Activated CD4-positive, alpha-beta T cell treated with anti-CD3 and anti-CD28 coated beads, Interleukin-2, Interleukin-6, amounts not matched to agents 100 ng/mL and 50 ng/mL, durations not matched to agents 16 hours and 8 hours (primary cell): ENCODE measurements around the gene NECTIN1.
A peak's percentile ranks its signal among the peaks of the same experiment; 100 is the strongest.

Experiments
- DNase-seq: peaks from one replicate; pipeline ENCODE4 v3.0.0-alpha.2; 2020

NECTIN1 gene, protein sequence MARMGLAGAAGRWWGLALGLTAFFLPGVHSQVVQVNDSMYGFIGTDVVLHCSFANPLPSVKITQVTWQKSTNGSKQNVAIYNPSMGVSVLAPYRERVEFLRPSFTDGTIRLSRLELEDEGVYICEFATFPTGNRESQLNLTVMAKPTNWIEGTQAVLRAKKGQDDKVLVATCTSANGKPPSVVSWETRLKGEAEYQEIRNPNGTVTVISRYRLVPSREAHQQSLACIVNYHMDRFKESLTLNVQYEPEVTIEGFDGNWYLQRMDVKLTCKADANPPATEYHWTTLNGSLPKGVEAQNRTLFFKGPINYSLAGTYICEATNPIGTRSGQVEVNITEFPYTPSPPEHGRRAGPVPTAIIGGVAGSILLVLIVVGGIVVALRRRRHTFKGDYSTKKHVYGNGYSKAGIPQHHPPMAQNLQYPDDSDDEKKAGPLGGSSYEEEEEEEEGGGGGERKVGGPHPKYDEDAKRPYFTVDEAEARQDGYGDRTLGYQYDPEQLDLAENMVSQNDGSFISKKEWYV

DNA sequence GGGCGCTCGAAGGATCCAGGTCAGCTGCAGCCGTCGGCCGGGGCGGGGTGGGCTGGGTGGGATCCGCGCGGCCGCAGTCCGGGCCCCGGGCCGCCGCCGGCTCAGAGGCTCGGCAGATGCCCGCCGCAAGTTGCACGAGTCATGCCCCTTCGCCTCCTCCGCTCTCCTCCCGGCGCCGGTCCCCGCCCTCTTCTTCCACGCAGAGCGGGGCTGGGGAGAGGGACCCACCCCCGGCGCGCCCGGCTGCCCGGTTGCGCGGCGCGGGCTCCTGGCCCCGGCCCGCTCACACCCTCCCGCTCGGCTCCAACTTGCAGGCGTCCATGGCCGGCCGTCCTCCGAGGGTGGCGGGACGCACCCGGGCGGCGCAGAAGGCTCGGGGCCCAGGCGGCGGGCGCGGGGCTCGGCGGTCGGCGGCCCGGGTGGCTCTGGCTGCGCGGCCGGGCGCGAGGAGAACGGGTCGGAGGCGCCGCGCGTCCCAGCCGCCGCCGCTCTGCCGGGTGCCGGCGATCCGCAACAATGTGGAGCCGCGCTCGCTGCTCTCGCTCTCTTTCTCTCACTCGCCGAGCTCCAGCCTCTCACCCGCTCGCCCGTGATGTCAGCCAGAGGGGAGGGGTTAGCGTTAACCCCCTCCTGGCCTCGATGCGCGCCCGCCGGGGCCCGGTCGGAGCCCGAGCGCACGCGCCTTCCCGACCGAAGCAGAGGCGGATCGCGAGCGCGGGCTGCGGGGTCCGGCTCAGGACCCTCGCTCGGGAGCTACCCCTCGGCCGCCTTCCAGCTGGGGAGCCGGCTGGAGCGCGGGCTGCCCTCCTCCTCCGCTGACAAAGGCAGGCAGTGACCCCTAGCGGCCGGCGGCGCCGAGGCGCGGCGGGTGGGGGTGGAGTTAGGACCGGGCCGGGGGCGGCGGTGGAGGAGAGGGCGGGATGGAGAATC, at the start of gene NECTIN1:
Gene NECTIN1, minus strand, starts transcription at position 550 of the 930 bp plus-strand sequence. CDS start 647 bp downstream, outside the sequence.
- peak; percentile 88 for DNase-seq

DNA sequence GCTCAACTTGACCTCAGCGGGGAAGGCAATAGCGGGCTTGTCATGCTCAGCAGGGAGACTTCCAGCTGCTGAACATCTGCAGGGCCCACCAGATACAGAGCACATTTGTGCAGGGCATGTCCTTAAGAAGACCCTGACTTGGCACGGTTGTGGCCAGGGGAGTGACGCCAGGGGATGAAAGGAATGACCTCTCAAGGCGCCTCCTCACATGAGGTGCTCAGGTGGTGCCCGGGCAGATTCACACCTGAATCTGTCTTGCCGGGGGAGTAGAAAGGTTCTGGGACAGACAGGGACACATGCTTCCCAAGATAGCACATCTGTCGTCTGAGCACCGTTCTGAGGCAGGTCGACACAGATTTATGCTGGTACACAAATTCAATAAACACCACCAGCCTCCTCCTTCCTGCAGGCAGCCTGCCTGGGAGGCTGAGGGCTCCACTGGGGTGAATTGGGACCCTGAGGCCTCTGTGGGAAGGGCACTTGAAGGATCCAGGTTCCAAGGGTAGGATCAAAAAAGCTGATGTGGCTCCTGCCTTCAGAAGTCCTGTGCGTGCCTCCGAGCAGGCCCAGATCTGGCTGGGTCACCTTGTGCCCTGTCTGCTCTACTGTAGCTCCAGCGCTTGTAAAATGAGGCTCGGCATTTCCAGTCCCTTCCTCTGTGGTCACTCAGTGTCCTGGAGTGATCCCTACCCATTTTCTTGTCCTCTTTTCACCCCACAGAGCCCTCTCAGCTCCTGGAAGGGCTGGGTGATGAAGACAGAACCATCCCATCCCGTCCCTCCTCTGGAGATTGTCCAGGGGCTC, 49.6 kb upstream of the NECTIN1 start:
- DNase-seq, result no peak

DNA sequence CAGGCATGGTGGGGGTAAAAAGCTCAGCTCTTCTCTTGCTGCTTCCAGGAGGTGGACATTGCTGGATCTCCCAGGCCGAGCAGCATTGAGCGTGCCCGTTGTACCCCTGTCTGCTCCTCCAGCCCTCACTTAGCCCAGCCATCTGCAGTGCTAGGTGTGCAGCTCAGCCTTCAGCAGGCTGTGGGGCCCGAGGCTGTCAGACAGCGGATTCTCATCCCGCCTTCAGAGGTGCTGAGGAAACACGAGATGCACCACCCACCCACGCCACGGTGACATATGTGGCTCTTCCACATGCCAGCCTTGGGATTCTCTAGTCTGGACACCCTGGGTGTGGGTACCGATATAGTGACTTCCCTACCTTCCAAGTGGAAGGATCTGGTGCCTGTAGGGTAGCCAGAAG, 48.9 kb upstream of the NECTIN1 start:
- DNase-seq, result no peak

DNA sequence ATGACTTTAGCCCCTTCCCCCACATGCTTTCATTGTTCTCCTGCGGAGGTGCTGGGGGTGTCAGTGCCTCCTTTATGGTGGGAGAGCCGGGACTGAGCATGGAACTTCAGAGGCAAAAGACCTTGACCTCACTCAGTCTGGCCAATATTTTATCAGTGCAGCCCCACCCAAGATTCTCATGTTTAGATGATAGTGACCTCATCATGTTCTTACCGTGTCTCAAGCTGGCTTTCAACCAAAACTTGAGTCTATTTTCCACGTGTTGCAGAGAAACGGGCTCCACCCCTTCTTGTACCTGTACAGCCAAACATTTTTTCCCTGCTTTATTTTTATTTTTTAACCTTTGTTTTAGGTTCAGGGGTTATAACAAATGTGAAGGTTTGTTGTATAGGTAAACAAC, 47.7 kb upstream of the NECTIN1 start:
- no peak for DNase-seq

DNA sequence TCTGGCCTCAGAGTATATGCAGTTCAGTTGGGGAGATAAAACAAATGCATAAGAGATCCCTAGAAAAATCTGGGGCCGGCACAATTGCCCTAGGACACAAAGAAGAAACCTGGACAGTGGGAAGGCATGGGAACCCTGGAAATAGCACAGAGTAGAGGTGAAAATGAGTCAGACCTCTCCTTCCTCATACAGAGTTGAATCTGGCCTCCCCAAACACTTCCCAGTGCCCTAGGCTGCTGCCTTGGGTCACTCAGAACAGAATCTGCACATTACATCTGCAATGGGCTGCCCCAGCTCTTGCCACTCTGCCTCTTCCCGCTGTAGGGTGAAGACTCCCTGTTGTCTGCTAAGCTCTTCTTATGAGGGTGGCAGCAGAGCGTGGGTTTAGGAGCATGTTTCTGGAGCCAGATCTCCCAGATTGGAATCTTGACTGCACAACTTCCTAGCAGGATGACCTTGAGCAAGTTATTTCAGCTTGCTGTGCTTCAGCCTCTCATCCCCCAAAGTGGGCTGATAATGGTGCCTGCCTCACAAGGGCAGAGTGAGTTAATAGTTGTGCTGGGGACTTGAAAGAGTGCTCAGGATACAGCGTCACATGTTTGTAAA, 47.1 kb upstream of the NECTIN1 start:
- no peak for DNase-seq

DNA sequence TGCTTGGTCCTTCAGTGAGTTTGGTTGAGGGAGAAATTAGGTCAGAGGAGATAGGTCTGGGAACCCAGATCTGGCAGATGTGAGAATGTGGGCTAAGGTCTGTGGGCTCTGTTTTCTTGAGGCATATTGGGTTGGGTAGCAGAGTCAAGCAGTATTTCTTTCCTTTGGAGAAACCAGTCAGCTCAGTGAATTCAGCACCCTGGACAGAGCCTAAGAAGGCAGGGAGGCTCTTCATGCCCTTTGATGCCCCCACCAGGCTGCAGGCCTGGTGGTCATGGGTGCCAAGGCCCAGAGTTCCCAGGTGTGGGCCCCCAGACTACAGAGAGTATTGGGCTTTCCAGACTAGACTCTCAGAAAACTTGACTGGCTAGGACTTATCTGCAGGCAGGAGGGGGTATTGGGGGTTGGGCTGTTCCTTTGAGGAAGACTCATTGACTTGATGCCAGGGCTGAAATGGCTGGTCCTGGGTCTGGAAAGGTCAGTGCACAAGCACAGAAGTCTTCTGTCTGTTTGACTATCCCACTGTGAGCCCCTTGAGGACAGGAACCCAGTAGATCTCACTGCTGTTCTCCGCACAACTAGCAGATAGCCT, 45.3 kb upstream of the NECTIN1 start:
- DNase-seq, result peak; percentile 14

DNA sequence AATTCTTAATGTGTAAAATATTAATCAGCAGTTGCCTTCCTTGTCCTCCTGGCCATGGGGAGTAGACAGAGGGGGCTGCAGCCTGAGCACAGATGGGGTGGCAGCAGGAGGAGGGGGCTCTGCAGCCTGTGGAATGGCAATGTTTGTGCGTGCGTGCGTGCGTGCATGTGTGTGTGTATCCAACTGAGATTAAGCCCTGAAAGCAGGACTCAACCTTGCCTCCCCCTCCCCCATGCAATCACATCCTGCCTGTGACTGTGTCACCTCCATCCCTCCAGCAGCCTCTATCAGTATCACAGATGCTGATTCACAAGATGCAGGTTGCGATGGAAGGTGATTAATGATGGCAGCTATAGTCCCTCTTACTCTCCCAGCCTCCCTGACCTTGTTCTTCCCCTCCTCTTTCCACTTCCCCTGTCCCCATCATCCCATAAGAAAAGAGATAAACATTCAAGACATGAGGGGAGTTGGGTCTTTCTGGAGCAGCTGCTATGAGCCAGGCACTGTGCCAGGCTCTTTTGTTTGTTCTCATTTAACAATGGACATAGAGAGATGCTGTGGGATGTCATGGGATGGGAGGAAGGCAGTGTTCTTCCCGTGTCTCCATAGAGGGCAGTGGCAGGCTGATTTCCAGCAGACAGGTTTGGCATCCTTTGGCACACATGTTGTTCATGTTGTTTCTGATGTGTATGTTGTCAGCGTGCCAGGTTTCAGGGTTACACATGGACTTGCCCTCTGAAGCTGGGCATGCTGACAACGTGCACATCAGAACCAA, 43.8 kb upstream of the NECTIN1 start:
- no peak for DNase-seq

DNA sequence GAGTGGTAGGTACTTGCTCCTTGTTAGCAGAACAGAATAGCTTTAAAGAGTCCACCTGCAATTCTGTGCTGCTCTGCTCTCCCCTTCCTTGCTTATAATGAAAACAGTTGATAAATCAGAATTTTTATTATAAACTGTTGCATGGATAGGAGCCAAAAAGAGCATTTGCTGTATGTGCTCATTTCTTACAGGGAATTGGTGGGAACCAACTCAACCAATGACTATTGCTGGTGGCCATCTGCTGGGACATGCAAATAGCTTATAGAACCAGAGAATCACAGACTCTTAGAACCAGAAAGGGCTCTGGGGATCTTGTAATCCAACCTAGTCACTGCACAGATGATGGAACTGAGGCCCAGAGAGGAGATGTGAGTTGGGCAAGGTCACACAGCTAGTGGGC, 43.1 kb upstream of the NECTIN1 start:
- no peak for DNase-seq

DNA sequence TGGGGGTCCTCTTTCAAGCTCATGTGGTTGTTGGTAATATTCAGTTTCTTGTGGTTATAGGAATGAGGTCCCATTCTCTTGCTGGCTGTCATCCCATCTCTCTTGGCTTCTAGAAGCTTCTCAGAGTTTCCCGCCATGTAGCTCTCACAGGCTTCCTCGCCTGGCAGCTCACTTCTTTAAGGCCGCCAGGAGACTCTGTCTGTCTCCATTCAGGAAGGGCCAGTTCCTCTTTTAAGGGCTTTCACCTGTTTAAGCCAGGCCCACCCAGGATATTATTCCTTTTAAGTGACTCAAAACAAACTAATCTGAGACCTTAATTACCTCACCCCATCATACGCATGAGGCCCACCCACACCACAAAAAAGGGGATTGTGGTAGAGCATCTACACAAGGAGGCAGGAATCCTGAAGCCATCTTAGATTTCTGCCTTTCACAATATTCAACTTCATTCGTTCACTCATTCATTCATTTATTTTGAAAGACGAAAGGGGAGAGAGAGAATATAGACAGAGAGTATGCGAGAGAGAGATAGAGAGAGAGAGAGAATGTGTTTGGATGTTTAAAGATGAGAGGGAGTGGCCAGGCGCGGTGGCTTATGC, 42.3 kb upstream of the NECTIN1 start:
- no peak for DNase-seq

DNA sequence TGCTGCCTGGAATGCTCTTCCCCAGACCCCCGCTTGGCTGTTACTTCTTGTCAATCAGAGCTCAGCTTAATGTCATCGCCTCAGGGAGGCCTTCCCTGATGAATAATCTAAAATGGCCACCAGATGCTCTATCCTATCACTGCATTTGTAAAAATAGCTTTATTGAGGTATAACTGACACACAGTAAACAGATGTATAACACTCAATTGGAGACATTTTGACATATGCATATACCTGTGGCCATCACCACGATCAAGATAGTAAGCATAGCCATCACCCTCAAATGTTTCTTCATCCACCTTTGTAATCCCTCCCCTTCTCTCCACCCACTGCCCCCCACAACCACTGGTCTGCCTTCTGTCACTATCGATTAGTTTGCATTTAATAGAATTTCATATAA, 36.6 kb upstream of the NECTIN1 start:
- DNase-seq, result no peak

DNA sequence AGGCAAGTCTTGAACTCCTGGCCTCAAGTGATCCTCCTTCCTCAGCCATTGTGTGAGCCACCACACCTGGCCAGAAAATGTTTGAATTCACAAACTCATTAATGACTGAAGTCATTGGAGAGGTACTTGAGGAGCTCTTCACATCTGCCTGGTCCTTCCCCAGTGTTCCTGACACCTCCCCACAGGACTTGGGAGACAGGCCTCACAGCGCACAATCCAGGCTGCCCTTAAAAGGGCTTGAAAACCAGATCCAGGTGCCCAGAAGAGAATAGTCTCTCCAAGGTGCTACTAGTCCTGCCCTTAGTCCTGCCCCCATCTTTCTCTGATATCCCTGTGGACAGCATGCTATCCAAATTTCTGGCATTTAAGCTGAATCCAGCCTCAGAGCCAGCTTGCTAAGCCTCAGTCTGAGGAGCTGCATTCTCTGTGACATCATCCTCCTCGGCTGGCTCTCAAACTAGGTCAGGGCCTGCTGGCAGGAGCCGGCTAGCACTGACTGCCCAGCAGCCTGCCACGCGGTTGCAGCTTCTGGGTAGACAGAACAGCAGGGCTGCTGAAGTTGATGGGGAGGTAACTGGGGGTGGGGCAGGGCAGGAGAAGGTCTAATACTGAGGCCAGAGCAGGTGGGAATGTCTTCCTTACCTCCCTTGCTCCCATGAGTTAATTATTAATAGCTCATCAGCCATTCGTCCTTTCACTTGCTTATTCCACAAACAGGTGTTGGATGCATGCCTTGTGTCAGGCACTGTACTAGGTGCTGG, 35.3 kb upstream of the NECTIN1 start:
- DNase-seq, result no peak

DNA sequence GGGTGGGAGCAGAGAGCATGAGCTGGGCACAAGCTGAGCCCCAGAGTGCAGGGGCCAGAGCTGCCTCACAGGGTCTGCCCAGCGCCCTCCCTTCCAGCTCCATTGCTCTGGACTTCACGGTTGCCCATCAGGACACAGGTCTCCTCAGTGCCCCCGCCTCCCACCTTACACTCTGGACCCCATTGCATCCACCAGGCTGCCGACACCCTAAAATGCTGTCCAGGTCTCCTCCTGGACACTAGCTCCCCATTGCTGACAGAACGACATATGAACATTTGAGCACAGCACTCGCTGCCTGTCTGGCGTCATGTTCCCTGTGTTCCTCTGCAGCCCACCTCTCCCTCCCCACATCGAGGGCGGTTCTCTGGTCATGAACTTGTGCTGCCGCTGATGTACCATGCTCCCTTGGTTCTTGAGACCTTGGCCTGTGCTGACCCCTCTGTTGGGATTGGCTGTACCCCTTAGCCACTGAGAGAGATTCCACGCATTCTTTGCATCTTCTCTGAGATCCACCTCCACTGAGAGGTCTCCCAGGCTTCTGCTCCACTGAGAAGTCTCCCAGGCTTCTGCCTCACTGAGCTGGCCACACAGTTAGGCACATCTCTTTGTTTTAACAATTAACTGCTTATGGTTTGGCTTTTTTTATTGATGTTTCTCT, 34.2 kb upstream of the NECTIN1 start:
- no peak for DNase-seq

DNA sequence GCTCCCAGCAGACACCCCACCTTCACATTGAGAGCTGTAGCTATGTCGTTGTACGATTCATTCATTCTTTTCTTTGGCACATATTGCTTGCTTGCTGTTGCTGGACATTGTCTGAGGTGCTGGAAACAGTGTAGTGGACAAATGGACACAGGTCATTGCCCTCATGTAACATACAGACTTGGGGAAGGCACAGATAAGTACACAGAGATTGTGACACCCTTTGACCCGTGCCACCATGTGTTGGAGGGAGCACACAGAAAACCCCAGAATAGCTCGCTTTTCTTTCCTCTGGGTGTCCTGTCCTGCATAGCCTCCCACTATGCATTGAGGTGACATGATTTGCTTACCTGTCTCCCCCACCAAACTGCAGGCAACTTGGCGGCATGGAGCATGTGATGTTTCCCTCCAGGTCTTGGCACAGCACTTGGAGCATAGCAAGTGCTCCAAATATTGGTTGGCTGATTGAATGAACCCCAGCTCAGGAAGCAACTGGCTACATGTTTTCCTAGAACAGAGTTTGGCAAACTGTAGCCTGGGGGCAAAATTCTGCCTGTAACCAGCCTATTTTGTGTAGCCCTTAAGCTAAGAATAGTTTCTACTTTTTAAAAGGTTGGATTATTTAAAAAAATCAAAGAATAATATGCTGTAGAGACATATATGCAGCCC, 30.9 kb upstream of the NECTIN1 start:
- DNase-seq, result no peak

DNA sequence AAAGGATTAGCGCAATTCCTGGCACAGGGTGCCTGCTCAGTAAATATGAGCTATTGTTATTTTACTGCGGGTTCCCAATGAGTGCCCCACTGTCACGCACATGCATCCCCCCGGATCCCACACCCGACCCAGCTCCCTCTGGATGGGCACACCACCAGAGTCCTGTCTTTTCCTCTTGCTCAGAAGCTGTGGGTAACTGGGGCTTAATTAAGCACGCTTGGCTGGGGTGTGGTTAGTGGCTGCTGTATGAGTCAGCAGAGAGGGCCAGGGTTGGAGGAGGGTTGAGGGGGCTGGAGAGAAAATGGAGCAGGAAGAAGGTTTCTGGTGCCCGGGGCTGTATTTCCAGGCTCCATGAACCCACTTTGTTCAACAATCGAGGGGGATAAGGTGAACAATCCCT, 30.3 kb upstream of the NECTIN1 start:
- peak; percentile 10 for DNase-seq

DNA sequence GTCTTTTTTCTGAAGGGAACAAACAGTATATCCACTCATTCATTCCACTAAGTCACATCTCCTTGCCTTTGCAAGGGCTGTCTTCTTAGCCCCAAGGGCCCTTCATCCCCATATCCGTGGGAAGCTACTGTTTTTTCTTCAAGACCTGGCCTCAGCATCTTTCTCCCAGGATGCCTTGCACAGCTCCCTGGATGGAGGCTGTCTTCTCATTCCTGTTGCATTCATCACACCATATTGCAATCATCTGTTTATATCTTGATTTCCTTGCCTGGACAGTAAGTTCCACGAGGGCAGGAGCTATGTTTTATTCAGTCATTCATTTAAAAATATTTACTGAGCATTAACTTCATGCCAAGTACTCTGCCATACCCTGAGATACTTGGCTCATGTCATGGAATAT, 29.3 kb upstream of the NECTIN1 start:
- no peak for DNase-seq

DNA sequence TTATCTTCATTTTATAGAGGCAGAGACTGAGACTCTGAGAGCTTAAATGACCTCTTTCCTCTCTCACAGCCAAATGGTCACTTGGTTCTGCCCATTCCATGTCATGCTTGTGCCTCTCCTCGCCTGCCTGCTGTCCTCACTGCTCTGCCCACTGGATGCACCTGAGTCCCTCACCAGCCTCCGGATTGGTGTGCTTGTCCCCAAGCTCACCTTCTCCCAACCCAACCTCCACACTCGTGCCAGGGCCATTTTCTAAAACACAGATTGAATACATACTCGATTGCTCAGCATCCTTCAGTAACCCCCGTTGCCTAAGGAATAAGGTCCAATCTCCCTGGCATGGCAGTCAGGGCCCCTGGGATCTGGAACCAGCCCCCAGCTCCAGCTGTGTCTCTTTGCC, 28.4 kb upstream of the NECTIN1 start:
- DNase-seq, result no peak

DNA sequence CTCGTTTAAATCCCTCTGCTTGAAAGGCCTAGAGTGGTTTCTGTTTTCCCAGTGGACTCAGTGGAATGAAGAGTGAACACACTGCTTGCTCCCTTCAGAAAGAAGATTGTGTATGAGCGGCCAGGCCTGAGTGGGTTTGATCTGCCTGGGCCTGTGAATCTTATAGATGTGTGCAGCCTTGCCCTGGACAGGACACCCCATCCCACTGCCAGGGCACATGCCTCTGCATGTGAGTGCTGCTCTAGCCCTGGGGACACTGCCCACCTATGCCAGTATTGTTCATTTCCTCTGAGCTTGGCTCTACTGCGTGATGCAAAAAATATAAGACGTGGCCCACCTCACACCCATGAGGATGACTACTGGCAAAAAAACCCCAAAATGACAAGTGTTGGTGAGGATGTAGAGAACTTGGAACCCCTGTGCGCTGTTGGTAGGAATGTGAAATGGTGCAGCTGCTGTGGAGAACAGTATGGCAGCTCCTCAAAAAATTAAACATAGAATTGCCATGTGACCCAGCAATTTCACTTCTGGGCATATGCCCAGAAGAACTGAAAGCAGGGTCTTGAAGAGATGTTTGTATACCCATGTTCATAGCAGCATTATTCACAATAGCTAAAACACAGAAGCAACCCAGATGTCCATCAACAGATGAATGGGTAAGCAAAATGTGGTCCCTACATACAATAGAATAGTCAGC, 27.3 kb upstream of the NECTIN1 start:
- DNase-seq, result no peak
